ENCODE measurements around the gene BRD1.

DNA sequence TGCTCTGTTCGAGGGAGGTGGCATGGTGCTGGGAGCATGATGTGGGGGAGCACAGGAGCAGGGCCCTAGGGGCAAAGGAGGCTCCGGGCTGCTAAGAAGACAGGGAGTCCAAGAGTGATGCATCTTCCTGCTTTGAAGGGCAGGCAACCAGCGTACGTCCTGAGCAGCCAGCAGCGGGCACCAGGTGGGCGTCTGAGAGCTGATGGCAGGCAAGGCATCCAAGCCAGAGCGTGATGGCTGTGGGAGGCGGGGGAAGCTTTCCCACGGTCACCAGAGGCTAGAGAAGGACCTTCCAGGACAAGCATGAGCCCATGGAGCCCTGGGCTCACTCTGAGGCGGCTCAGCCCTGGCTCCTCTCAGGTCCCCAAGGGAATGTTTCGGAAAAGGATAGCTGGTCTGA, 32.2 kb downstream of the BRD1 start:
- no peak for TF ChIP-seq CTCF (IDR thresholded peaks at IDR 0.05; ENCODE audit: poor library complexity)
- TF ChIP-seq EZH2phosphoT487 (IDR thresholded peaks at IDR 0.05; ENCODE audit: low read depth, severe bottlenecking, unreplicated experiment), result no peak
- TF ChIP-seq EZH2 (IDR thresholded peaks at IDR 0.05; ENCODE audit: borderline replicate concordance), result no peak
